ENCODE measurements around the gene TPO. TPM values are rescaled to one million over a fixed set of nuclear protein-coding genes. Genes with fewer than 3 reads are reported as not detected.
A peak's percentile ranks its signal among the peaks of the same experiment; 100 is the strongest.

TPO gene
- total RNA-seq, 4 donors from 2014 or later = 0.93 to 4.6 (median 1.3) TPM

DNA sequence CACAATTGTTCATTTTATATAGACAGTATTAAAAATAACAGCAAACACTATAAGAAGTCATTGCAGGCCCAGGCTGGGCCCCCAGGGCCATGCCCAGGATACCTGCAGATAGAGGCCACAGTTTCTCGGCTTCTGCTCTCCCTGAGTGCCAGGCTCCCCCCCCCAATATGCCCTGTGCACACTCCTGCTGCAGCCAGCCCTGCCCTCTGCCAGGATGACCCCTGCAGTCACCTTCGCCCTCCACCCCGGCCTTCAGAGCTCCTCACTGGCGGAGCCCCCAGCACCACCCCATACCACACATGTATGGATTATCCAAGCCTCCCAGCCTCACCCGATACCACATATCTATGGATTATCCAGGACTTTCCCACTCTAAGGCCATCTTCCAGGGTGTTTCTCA lies 104.5 kb downstream of the TPO start:
- H3K9me3 ChIP-seq = no peaks in the 10 kb centered on the region
- H3K36me3 ChIP-seq = no peaks in the 10 kb centered on the region
- DNase-seq (ENCODE audit: low spot score in 2 of 2) = peak in 1 of 2 donors; percentile 74
- TF ChIP-seq, protein P1, sequence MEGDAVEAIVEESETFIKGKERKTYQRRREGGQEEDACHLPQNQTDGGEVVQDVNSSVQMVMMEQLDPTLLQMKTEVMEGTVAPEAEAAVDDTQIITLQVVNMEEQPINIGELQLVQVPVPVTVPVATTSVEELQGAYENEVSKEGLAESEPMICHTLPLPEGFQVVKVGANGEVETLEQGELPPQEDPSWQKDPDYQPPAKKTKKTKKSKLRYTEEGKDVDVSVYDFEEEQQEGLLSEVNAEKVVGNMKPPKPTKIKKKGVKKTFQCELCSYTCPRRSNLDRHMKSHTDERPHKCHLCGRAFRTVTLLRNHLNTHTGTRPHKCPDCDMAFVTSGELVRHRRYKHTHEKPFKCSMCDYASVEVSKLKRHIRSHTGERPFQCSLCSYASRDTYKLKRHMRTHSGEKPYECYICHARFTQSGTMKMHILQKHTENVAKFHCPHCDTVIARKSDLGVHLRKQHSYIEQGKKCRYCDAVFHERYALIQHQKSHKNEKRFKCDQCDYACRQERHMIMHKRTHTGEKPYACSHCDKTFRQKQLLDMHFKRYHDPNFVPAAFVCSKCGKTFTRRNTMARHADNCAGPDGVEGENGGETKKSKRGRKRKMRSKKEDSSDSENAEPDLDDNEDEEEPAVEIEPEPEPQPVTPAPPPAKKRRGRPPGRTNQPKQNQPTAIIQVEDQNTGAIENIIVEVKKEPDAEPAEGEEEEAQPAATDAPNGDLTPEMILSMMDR (IDR thresholded peaks at IDR 0.05) = no peak
- TF ChIP-seq POLR2AphosphoS5 (IDR thresholded peaks at IDR 0.05) (no peak), EP300 (IDR thresholded peaks at IDR 0.05) (no peak), POLR2A (IDR thresholded peaks at IDR 0.05) (no peak)
- H3K4me1 ChIP-seq = no peaks in the 10 kb centered on the region
- 86% methylated on average over 5 of the region's 5 CpGs for WGBS
- peaks cover under 1% of the 10 kb centered on the region for H3K27me3 ChIP-seq
- no peak overlapping the region for H3K27ac ChIP-seq
- no peak overlapping the region for H3K4me3 ChIP-seq

DNA sequence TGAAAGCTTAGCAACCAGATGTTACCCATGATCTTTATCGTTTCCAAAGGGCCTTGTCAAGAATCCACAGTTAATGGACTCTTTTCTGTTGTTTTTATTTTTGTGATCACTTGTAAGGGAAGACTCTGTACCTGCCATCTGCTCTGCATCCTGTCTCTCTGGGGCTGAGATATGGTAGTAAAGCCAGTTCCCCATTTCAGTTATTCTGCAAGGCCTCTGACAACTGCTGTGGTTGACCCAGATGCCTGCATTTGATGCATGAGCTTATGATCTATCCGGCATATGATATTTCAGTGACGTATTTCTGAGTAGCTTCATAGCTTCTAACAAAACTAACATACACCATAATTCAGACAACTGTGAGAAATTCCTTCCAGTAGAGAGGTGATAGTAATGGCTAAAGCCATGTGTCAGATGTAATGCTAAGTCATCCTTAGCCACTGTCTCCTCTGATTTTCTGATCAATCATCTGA lies 105.1 kb downstream of the TPO start:
- 84% methylated on average over 3 of the region's 3 CpGs for WGBS
- Histone ChIP-seq H3K27me3 (no peaks in the 10 kb centered on the region), H3K9me3 (no peaks in the 10 kb centered on the region), H3K4me1 (no peaks in the 10 kb centered on the region), H3K36me3 (no peaks in the 10 kb centered on the region), H3K27ac (no peak overlapping the region), H3K4me3 (no peak overlapping the region)
- no peak for DNase-seq (ENCODE audit: low spot score in 2 of 2)
- TF ChIP-seq POLR2A (IDR thresholded peaks at IDR 0.05) (no peak), POLR2AphosphoS5 (IDR thresholded peaks at IDR 0.05) (no peak), EP300 (IDR thresholded peaks at IDR 0.05) (no peak)
- TF ChIP-seq, protein P1 (IDR thresholded peaks at IDR 0.05) = no peak

DNA sequence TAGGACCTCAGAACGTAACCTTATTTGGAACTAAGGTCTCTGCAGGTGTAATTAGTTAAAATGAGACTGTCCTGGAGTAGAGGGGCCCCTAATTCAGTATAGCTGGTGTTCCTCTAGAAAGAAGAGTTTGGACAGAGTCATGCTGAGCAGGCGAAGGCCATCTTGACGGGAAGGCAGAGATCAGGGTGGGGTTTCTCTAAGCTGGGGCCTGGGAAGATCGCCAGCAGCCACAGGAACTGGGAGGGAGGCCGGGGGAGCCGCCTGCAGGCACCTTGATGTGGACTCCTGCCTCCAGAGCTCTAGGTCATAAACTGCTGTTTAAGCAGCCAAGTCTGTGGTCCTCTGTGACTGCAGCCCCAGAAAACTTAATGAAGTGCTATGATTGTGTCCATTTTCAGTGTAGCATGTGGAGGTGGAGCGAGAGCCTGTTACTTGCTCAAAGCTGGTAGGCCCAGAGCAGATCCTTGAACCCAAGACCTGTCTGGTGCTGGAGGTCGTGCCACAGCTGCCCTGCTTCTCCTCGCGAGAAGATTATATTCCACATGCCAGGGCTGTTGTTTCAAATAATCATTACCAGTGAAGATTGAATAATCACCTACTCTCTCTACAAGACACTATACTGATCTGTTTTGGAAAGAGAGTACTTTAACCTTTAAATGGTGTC lies 105.7 kb downstream of the TPO start:
- DNase-seq (ENCODE audit: low spot score in 2 of 2) = peak in 1 of 2 donors; percentile 58
- no peaks in the 10 kb centered on the region for H3K9me3 ChIP-seq
- H3K4me3 ChIP-seq = no peak overlapping the region
- no peak overlapping the region for H3K27ac ChIP-seq
- no peaks in the 10 kb centered on the region for H3K4me1 ChIP-seq
- H3K36me3 ChIP-seq = no peaks in the 10 kb centered on the region
- no peak for TF ChIP-seq EP300 (IDR thresholded peaks at IDR 0.05)
- TF ChIP-seq, protein P1 (IDR thresholded peaks at IDR 0.05) = no peak
- no peak for TF ChIP-seq POLR2AphosphoS5 (IDR thresholded peaks at IDR 0.05)
- WGBS = 67% methylated on average over 10 of the region's 10 CpGs
- no peaks in the 10 kb centered on the region for H3K27me3 ChIP-seq

DNA sequence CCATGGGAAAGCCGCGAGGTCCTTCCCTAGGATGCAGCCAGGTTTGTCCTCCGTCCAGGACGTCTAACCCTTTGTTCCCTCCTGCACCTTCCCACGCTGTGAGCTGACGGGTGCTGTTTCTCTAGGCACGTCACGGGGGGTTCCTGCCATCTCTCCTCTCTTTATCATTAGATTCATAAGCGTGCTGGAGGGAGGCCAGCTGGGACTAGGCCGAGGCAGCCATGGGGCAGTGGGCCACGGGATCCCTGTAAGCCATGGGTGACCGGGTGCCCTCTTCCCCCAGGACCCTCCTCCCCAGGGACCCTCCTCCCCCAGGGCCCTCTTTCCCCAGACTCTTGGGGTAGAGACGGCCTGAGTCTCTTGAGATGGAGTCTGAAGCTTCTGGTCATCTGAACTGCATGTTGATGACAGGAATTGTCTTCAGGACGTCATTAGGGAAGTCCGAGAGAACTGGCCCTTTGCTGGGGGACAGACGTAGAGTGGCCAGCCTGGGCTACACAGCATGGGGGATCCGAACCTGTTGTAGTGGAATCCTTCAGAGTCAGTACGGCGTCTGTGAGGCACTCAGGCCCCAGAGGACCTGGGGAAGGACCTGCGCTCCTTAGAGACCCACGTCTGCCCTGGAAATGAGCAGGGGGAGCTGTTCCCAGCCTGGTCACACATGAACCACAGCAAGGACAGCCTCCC lies 108.1 kb downstream of the TPO start:
- H3K9me3 ChIP-seq = no peaks in the 10 kb centered on the region
- H3K27ac ChIP-seq = no peak overlapping the region
- TF ChIP-seq POLR2AphosphoS5 (IDR thresholded peaks at IDR 0.05) = no peak
- TF ChIP-seq, protein P1 (IDR thresholded peaks at IDR 0.05) = no peak
- no peak for TF ChIP-seq POLR2A (IDR thresholded peaks at IDR 0.05)
- no peak for TF ChIP-seq EP300 (IDR thresholded peaks at IDR 0.05)
- DNase-seq (ENCODE audit: low spot score in 2 of 2) = peak in 1 of 2 donors; percentile 74
- H3K4me1 ChIP-seq = no peaks in the 10 kb centered on the region
- no peaks in the 10 kb centered on the region for H3K36me3 ChIP-seq
- no peaks in the 10 kb centered on the region for H3K27me3 ChIP-seq
- 90% methylated on average over 20 of the region's 21 CpGs for WGBS
- H3K4me3 ChIP-seq = no peak overlapping the region

All from suprapubic skin (tissue), 4 donors.